22Rv1 (cell line): ENCODE measurements around the gene SYNE1.

ENCODE experiments used
- CTCF ChIP-seq: fragments of 450-650 bp; IDR thresholded peaks from 2 replicates; pipeline ENCODE4 v1.5.1; 2017; ENCODE audit warnings: mild to moderate bottlenecking
- ZFX ChIP-seq: fragments of 450-650 bp; IDR thresholded peaks from 2 replicates; pipeline ENCODE4 v1.6.1; 2017; ENCODE audit warnings: antibody characterized with exemption, borderline replicate concordance

- no peak for TF ChIP-seq CTCF
- no peak for TF ChIP-seq ZFX
Observed at GRCh38 chr6:152189736-152190135, 447.4 kb downstream of the SYNE1 start.
